Kidney (tissue), 14 donors: ENCODE data around the gene ACOXL. TPM values are rescaled to one million over a fixed set of nuclear protein-coding genes. Genes with fewer than 3 reads are reported as not detected.
A peak's percentile ranks its signal among the peaks of the same experiment; 100 is the strongest.

Experiments used
- DNase-seq, 5 donors: peaks; one replicate each; pipeline ENCODE4 v3.0.0-alpha.2; 2013 to 2020
- FAIRE-seq: peaks from 2 replicates; lab custom pipeline; 2012; peaks lifted over from hg19 to GRCh38; lab: Jason Lieb, UNC
- H3K27ac ChIP-seq, 2 donors: one replicate each; pipeline ENCODE4 v1.7.0; 2013; ENCODE audit warnings: low read depth in 2 of 2, low read length in 2 of 2, inconsistent platforms in 1 of 2
- H3K27me3 ChIP-seq: one replicate; pipeline ENCODE4 v1.7.1; 2013; ENCODE audit warnings: low read length, inconsistent platforms; ENCODE audit not compliant: control insufficient read depth, insufficient read depth
- H3K36me3 ChIP-seq, 3 donors: one replicate each; pipeline versions ENCODE4 v1.7.0 to v1.7.1; 2013; ENCODE audit warnings: low read length in 3 of 3, control low read depth in 1 of 3, inconsistent platforms in 1 of 3; ENCODE audit not compliant: insufficient read depth in 3 of 3, control insufficient read depth in 2 of 3
- H3K4me1 ChIP-seq, 3 donors: one replicate each; pipeline versions ENCODE4 v1.7.0 to v1.7.1; 2013; ENCODE audit warnings: low read length in 3 of 3, inconsistent platforms in 1 of 3, low read depth in 1 of 3; ENCODE audit not compliant: control insufficient read depth in 2 of 3, insufficient read depth in 2 of 3
- H3K4me3 ChIP-seq, 3 donors: one replicate each; pipeline versions ENCODE4 v1.7.0 to v1.8.1; 2013; ENCODE audit warnings: low read length in 3 of 3, control low read depth in 1 of 3, inconsistent platforms in 1 of 3
- H3K9ac ChIP-seq, 3 donors: one replicate each; pipeline versions ENCODE4 v1.7.0 to v1.7.1; 2013; ENCODE audit warnings: low read length in 3 of 3, control low read depth in 1 of 3, inconsistent platforms in 1 of 3
- H3K9me3 ChIP-seq, 3 donors: one replicate each; pipeline versions ENCODE4 v1.7.0 to v1.7.1; 2013; ENCODE audit warnings: low read length in 3 of 3, control low read depth in 1 of 3, inconsistent platforms in 1 of 3; ENCODE audit not compliant: control insufficient read depth in 2 of 3, insufficient read depth in 1 of 3
- CTCF ChIP-seq: IDR thresholded peaks from 3 replicates; pipeline ENCODE4 v1.5.1; 2012; ENCODE audit warnings: mild to moderate bottlenecking, moderate library complexity, borderline replicate concordance; ENCODE audit not compliant: insufficient read depth; ENCODE audit errors: extremely low read depth
- intact Hi-C: fragments of 100-400 bp; cut with DNase I; formaldehyde crosslinking; loops from one replicate; pipeline ENCODE4 v1.11.1; 2022
- polyA plus RNA-seq: library from polyadenylated mRNA; stranded (reverse); fragments of 350-450 nt; fragmentation: Illumina TruSeq; extraction: RNeasy Lipid Tissue Mini Kit (QIAGEN cat#74804); gene quantifications from one replicate; pipeline ENCODE4 v1.2.3, GENCODE V29; 2014; ENCODE audit warnings: low read depth, low replicate concordance; ENCODE audit not compliant: insufficient read depth
- total RNA-seq: library from RNA; stranded (reverse); fragmentation: NEBNext Ultra II Directional; extraction: Animal tissue kit (Norgen Biotek cat#: 25700); gene quantifications from one replicate; pipeline ENCODE4 v1.2.1, GENCODE V29; 2021
- donor health status: control.
- donor health status: control.
- donor health status: control.
- donor health status: control.
- donor health status: control.
- donor health status: DM: yes; HTN: yes; CAD: no.
- donor health status: Normal renal cell carcinoma (clear cell type).

Gene ACOXL
- total and polyA plus RNA-seq, 2 donors from 2014 or later = 2.0 TPM; not detected in 1

- intact Hi-C loops = no loop called here
- peaks cover 0 to 8% (median 4%) of the 10 kb centered on the region in 3 donors for H3K36me3 ChIP-seq
- TF ChIP-seq CTCF = no peak
- no peaks in the 10 kb centered on the region for H3K9me3 ChIP-seq
- H3K9ac ChIP-seq = no peak overlapping the region
- H3K4me3 ChIP-seq = no peak overlapping the region
- no peak for FAIRE-seq
- DNase-seq = no peak
- no peak overlapping the region for H3K27ac ChIP-seq
- peaks cover 0 to 3% (median 0%) of the 10 kb centered on the region in 3 donors for H3K4me1 ChIP-seq
- H3K27me3 ChIP-seq = no peaks in the 10 kb centered on the region
Observed at GRCh38 chr2:111142101-111142500, 409.7 kb downstream of the ACOXL start.

GRCh38 chr2:111143107-111143842, 410.9 kb downstream of the ACOXL start:
- DNase-seq = no peak
- no peak for FAIRE-seq
- Histone ChIP-seq H3K9ac (no peak overlapping the region), H3K9me3 (no peaks in the 10 kb centered on the region), H3K27ac (no peak overlapping the region), H3K27me3 (no peaks in the 10 kb centered on the region), H3K4me3 (no peak overlapping the region), H3K36me3 (peaks cover 0 to 8% (median 4%) of the 10 kb centered on the region in 3 donors), H3K4me1 (peaks cover 0 to 3% (median 0%) of the 10 kb centered on the region in 3 donors)
- TF ChIP-seq CTCF = no peak
- intact Hi-C loops = no loop called here

GRCh38 chr2:111143843-111144198, 411.4 kb downstream of the ACOXL start:
- Histone ChIP-seq H3K27me3 (no peaks in the 10 kb centered on the region), H3K4me3 (no peak overlapping the region), H3K9ac (no peak overlapping the region), H3K27ac (no peak overlapping the region), H3K4me1 (peaks cover 0 to 3% (median 0%) of the 10 kb centered on the region in 3 donors), H3K9me3 (no peaks in the 10 kb centered on the region), H3K36me3 (peaks cover 0 to 8% (median 4%) of the 10 kb centered on the region in 3 donors)
- TF ChIP-seq CTCF = no peak
- no peak for FAIRE-seq
- DNase-seq = peak in 1 of 5 donors; percentile 35
- intact Hi-C loops = no loop called here
